Loucy (cell line): ENCODE measurements around the gene ENTPD1.

Experiments
- EZH2phosphoT487 ChIP-seq: fragments of 200-600 bp; IDR thresholded peaks from 2 replicates; pipeline ENCODE4 v1.6.1; 2018; ENCODE audit warnings: antibody characterized with exemption, mild to moderate bottlenecking, moderate library complexity, borderline replicate concordance
- TF ChIP-seq, protein P1 (sequence below): fragments of 200-600 bp; sonication (generic); conservative IDR thresholded peaks from 2 replicates; pipeline ENCODE4 v1.5.1; 2014; ENCODE audit warnings: mild to moderate bottlenecking, antibody characterized with exemption, low read length

DNA sequence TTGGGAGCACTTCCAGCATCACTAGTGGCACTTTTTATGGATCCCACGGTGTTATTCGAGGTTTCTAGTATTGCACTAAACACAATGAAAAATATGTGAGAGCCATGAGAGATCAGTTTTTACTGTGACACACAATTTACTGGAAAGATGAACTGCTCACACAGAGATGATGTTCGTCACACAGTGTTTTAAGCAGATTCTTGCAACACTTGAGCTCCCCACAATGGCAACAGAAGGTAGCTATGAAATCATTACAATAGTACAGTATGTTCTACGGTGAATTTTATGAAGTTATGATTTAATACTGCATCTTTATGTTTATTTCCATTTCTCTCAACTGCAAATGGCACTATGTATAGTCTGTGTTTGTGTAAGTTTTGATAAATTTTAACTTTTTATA is 27.4 kb upstream of the ENTPD1 start:
- TF ChIP-seq, protein P1, sequence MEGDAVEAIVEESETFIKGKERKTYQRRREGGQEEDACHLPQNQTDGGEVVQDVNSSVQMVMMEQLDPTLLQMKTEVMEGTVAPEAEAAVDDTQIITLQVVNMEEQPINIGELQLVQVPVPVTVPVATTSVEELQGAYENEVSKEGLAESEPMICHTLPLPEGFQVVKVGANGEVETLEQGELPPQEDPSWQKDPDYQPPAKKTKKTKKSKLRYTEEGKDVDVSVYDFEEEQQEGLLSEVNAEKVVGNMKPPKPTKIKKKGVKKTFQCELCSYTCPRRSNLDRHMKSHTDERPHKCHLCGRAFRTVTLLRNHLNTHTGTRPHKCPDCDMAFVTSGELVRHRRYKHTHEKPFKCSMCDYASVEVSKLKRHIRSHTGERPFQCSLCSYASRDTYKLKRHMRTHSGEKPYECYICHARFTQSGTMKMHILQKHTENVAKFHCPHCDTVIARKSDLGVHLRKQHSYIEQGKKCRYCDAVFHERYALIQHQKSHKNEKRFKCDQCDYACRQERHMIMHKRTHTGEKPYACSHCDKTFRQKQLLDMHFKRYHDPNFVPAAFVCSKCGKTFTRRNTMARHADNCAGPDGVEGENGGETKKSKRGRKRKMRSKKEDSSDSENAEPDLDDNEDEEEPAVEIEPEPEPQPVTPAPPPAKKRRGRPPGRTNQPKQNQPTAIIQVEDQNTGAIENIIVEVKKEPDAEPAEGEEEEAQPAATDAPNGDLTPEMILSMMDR, result 0 out of 2 replicates have a peak, but pooled peaks have one; percentile 18
- no peak for TF ChIP-seq EZH2phosphoT487
